ENCODE results near the gene BACH2. TPM values are rescaled to one million over a fixed set of nuclear protein-coding genes. Genes with fewer than 3 reads are reported as not detected.
"Not testable (repeated sequence)": the region's sequence is repeated elsewhere in the genome, so short reads cannot be mapped to it uniquely, and the experiment has no call there.

BACH2 gene
- total and polyA plus RNA-seq, 8 donors = 0.19 to 10.8 (median 1.4) TPM; not detected in 1

- Histone ChIP-seq H3K9me3 (peaks cover 0 to 22% (median 19%) of the 10 kb centered on the region in 4 donors), H3K4me1 (no peaks in the 10 kb centered on the region), H3K4me3 (no peak overlapping the region), H3K36me3 (no peaks in the 10 kb centered on the region), H3K27ac (no peak overlapping the region), H3K27me3 (no peaks in the 10 kb centered on the region)
- TF ChIP-seq POLR2AphosphoS5 (IDR thresholded peaks at IDR 0.05) (no peak), EP300 (IDR thresholded peaks at IDR 0.05) (no peak), POLR2A (IDR thresholded peaks at IDR 0.05) (no peak), CTCF (IDR thresholded peaks at IDR 0.05) (no peak)
- intact Hi-C loops (cut with DNase I; ENCODE audit: low total_unique reads) = no loop called here
- no peak for DNase-seq
- WGBS, 5 donors = 78 to 98% (median 93%) methylated on average over 3 of the region's 3 CpGs
These were observed 380.3 kb downstream of the BACH2 start for GRCh38 chr6:89916136-89916920.

- TF ChIP-seq POLR2AphosphoS5 (IDR thresholded peaks at IDR 0.05) (no peak), POLR2A (IDR thresholded peaks at IDR 0.05) (no peak), EP300 (IDR thresholded peaks at IDR 0.05) (no peak), CTCF (IDR thresholded peaks at IDR 0.05) (no peak)
- Histone ChIP-seq H3K9me3 (peaks cover 0 to 4% (median 3%) of the 10 kb centered on the region in 4 donors), H3K4me1 (no peaks in the 10 kb centered on the region), H3K27ac (no peak overlapping the region), H3K27me3 (no peaks in the 10 kb centered on the region), H3K4me3 (no peak overlapping the region), H3K36me3 (no peaks in the 10 kb centered on the region)
- no peak for DNase-seq
- intact Hi-C loops (cut with DNase I; ENCODE audit: low total_unique reads) = no loop called here
- WGBS, 5 donors = 45 to 67% (median 58%) methylated on average over 1 of the region's 1 CpG
These were observed 385.8 kb downstream of the BACH2 start for GRCh38 chr6:89910902-89911240.

GRCh38 chr6:89910001-89910901 lies 386.4 kb downstream of the BACH2 start:
- intact Hi-C loops (cut with DNase I; ENCODE audit: low total_unique reads); H3K4me3 ChIP-seq; H3K4me1 ChIP-seq; H3K9me3 ChIP-seq; H3K27ac ChIP-seq; H3K27me3 ChIP-seq; H3K36me3 ChIP-seq; DNase-seq: not testable (repeated sequence)
- 55 to 70% (median 64%) methylated on average over 10 of the region's 10 CpGs for WGBS, 5 donors

- peak in 1 of 2 donors; percentile 87 for DNase-seq
- 38 to 48% (median 44%) methylated on average over 8 of the region's 8 CpGs for WGBS, 5 donors
These were observed 401.3 kb downstream of the BACH2 start for GRCh38 chr6:89895276-89895874.

More at GRCh38 chr6:89895276-89895874, 401.3 kb downstream of the BACH2 start:
- Histone ChIP-seq H3K4me1 (no peaks in the 10 kb centered on the region), H3K27me3 (peaks cover 0 to 42% (median 11%) of the 10 kb centered on the region in 3 donors), H3K36me3 (no peaks in the 10 kb centered on the region), H3K27ac (no peak overlapping the region), H3K9me3 (no peaks in the 10 kb centered on the region), H3K4me3 (no peak overlapping the region)
- TF ChIP-seq POLR2AphosphoS5 (IDR thresholded peaks at IDR 0.05) = no peak
- TF ChIP-seq POLR2A (IDR thresholded peaks at IDR 0.05) = no peak
- no peak for TF ChIP-seq CTCF (IDR thresholded peaks at IDR 0.05)
- TF ChIP-seq EP300 (IDR thresholded peaks at IDR 0.05) = no peak
- intact Hi-C loops (cut with DNase I; ENCODE audit: low total_unique reads) = no loop called here

Data from stomach (tissue), 9 donors.